K562 (cell line): ENCODE data around the gene WBP1. TPM values are rescaled to one million over a fixed set of nuclear protein-coding genes. Genes with fewer than 3 reads are reported as not detected.

ENCODE experiments used
- DDX20 ChIP-seq: fragments of 450-650 bp; IDR thresholded peaks from 2 replicates; pipeline ENCODE4 v1.6.1; 2016; ENCODE audit warnings: missing genetic modification characterization, low read depth, mild to moderate bottlenecking, missing compliant biosample characterization, moderate library complexity
- HIVEP1 ChIP-seq: fragments of 250-450 bp; sonication (Bioruptor Pico); IDR thresholded peaks from 2 replicates; pipeline ENCODE4 v1.4.0; 2020; ENCODE audit warnings: mild to moderate bottlenecking
- ZFPM2 ChIP-seq: fragments of 250-450 bp; sonication (Bioruptor Pico); IDR thresholded peaks from 2 replicates; pipeline ENCODE4 v1.5.1; 2022; ENCODE audit warnings: mild to moderate bottlenecking
- polyA plus RNA-seq, 8 experiments: library from polyadenylated mRNA; depleted of rRNA in 4 of 8; stranded (reverse) in 5 of 8; unstranded in 3 of 8; fragments of >200 nt; fragmentation: Nextera tagmentation in 2 of 8; fragmentation: Illumina TruSeq in 1 of 8; extraction: Ambion mirVana in 2 of 8; extraction: Trizol in 1 of 8; gene quantifications; 2 replicates each; pipeline versions ENCODE4 v1.2.1 to v1.2.3, GENCODE V29; 2011 to 2014; ENCODE audit warnings: inconsistent platforms in 1 of 8, missing spikeins in 1 of 8
- total RNA-seq, 7 experiments: library from RNA; depleted of rRNA in 6 of 7; stranded (reverse); fragments of >200 nt in 6 of 7; fragmentation: Illumina TruSeq in 2 of 7; extraction: Trizol in 2 of 7; gene quantifications; 2 replicates each; pipeline versions ENCODE4 v1.2.1 to v1.2.3, GENCODE V29; 2011 to 2021; ENCODE audit warnings: low replicate concordance in 1 of 7
- TF ChIP-seq, protein P1 (sequence below): fragments of 250-450 bp; sonication (Bioruptor Pico); IDR thresholded peaks from 2 replicates; pipeline ENCODE4 v1.4.0; 2020

Gene WBP1
- total and polyA plus RNA-seq, 9 of the 15 experiments (the other 6 are each of a cell fraction or from before 2014, with no cell fraction given) = 1.9 to 27.7 (median 14.2) TPM

DNA sequence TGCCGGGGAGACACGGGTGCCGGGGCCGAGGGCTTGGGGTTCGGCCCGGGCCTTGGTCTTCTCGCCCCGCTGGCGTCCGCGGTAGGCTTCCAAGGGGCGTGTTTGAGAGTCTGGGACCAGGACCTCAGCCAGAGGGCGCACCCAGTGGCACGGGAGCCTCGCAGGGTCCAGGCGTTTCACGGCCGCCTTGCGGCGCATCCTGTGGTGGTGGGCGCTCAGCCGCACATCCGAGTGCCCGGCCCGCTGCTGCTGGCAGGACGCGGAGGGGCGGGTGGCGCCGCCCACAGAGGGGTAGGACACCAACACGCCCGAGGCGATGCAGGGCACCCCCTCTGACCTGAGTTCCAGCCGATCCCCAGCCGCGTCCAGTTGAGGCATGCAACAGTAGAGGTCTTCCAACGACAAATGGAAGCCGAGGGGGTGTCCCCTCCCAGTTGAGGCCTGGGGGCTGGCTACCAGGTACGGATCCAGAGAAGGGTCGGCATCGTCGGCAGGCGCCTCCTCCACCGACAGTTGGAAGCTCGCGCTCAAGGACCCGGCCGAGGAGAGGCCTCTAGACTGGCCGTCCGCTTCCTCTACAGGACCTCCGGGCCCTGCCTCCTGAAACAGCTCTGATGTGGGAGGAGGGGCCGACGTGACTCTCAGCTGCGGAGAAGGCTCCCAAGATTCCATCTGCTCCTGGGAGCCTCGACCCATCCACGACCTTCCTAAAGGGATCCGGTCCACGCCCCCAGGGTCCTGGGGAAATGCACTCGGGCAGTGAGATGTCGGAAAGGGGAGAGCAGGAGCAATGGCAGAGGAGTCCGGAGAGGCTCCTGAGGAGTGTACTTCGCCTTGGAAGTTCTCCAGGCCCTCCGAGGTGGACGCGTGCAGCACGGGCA lies 43.1 kb upstream of the WBP1 start (continued):
- TF ChIP-seq, protein P1, sequence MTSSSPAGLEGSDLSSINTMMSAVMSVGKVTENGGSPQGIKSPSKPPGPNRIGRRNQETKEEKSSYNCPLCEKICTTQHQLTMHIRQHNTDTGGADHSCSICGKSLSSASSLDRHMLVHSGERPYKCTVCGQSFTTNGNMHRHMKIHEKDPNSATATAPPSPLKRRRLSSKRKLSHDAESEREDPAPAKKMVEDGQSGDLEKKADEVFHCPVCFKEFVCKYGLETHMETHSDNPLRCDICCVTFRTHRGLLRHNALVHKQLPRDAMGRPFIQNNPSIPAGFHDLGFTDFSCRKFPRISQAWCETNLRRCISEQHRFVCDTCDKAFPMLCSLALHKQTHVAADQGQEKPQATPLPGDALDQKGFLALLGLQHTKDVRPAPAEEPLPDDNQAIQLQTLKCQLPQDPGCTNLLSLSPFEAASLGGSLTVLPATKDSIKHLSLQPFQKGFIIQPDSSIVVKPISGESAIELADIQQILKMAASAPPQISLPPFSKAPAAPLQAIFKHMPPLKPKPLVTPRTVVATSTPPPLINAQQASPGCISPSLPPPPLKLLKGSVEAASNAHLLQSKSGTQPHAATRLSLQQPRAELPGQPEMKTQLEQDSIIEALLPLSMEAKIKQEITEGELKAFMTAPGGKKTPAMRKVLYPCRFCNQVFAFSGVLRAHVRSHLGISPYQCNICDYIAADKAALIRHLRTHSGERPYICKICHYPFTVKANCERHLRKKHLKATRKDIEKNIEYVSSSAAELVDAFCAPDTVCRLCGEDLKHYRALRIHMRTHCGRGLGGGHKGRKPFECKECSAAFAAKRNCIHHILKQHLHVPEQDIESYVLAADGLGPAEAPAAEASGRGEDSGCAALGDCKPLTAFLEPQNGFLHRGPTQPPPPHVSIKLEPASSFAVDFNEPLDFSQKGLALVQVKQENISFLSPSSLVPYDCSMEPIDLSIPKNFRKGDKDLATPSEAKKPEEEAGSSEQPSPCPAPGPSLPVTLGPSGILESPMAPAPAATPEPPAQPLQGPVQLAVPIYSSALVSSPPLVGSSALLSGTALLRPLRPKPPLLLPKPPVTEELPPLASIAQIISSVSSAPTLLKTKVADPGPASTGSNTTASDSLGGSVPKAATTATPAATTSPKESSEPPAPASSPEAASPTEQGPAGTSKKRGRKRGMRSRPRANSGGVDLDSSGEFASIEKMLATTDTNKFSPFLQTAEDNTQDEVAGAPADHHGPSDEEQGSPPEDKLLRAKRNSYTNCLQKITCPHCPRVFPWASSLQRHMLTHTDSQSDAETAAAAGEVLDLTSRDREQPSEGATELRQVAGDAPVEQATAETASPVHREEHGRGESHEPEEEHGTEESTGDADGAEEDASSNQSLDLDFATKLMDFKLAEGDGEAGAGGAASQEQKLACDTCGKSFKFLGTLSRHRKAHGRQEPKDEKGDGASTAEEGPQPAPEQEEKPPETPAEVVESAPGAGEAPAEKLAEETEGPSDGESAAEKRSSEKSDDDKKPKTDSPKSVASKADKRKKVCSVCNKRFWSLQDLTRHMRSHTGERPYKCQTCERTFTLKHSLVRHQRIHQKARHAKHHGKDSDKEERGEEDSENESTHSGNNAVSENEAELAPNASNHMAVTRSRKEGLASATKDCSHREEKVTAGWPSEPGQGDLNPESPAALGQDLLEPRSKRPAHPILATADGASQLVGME (CRISPR knock-in tag) = no peak
- TF ChIP-seq HIVEP1 (CRISPR knock-in tag) = no peak
- TF ChIP-seq ZFPM2 (CRISPR knock-in tag) = no peak
- TF ChIP-seq DDX20 (tag) = no peak
